ENCODE data around the gene MEIS2. TPM values are rescaled to one million over a fixed set of nuclear protein-coding genes. Genes with fewer than 3 reads are reported as not detected.

Gene MEIS2
- total RNA-seq, 1 donor from 2014 or later, result 58.5 TPM

DNA sequence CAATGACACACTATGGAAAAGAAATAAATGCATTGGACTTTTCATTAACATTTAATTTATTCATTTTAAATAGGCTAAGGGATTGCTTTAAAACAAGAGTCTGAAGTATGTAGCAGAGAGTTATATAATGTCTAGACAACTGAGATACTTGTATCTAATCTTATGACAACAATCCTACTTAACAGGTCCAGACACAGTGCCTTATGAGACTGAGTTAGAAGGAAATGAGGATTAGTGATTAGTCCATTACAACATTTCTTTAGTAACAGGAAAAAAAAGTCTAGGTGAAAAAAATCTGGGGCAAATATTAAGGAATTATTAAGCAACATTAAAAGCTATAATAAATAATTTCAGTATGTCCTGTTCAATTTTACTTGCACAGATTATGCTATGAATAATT, 140.6 kb downstream of the MEIS2 start:
- Mint-ChIP-seq H3K4me1 (peaks cover 3% of the 10 kb centered on the region), H3K9me3 (peaks cover under 1% of the 10 kb centered on the region), H3K27ac (ENCODE audit: unreplicated experiment) (no peak overlapping the region), H3K4me3 (no peak overlapping the region), H3K27me3 (ENCODE audit: low read depth) (no peaks in the 10 kb centered on the region), H3K36me3 (ENCODE audit: low read depth) (peaks cover 2% of the 10 kb centered on the region)
- no peak for DNase-seq (ENCODE audit: low read depth, low spot score)
- no peak for TF ChIP-seq CTCF (conservative IDR thresholded peaks at IDR 0.05)

GRCh38 chr15:36958606-36959005, 141.7 kb downstream of the MEIS2 start:
- H3K4me3 Mint-ChIP-seq, result no peak overlapping the region
- peaks cover 3% of the 10 kb centered on the region for H3K4me1 Mint-ChIP-seq
- peaks cover 3% of the 10 kb centered on the region for H3K9me3 Mint-ChIP-seq
- TF ChIP-seq CTCF (conservative IDR thresholded peaks at IDR 0.05), result no peak
- H3K27ac Mint-ChIP-seq (ENCODE audit: unreplicated experiment), result no peak overlapping the region
- H3K27me3 Mint-ChIP-seq (ENCODE audit: low read depth), result no peaks in the 10 kb centered on the region
- no peak for DNase-seq (ENCODE audit: low read depth, low spot score)
- H3K36me3 Mint-ChIP-seq (ENCODE audit: low read depth), result peaks cover 2% of the 10 kb centered on the region

DNA sequence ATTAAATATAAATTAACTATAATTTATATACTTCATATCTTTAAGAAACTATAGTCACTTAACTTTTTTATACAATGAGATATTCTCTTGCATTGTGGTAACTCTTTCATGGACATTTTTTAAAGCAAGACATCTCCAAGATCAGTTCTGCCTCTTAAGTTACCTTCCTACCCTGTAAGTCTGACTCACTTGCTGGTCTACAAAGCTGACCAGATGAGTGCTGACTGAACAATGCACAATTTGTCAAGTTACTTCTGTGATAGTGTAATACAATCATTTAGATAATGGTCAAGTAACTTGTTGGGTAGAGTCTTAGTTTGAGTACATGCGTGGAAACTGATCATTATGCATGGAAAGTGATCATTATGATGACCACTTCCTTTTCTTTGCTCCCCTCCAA, 145.9 kb downstream of the MEIS2 start:
- Mint-ChIP-seq H3K36me3 (ENCODE audit: low read depth) (peaks cover 4% of the 10 kb centered on the region), H3K4me3 (no peak overlapping the region), H3K4me1 (peaks cover 31% of the 10 kb centered on the region), H3K27me3 (ENCODE audit: low read depth) (no peaks in the 10 kb centered on the region), H3K9me3 (peaks cover 3% of the 10 kb centered on the region), H3K27ac (ENCODE audit: unreplicated experiment) (no peak overlapping the region)
- DNase-seq (ENCODE audit: low read depth, low spot score), result no peak
- no peak for TF ChIP-seq CTCF (conservative IDR thresholded peaks at IDR 0.05)

DNA sequence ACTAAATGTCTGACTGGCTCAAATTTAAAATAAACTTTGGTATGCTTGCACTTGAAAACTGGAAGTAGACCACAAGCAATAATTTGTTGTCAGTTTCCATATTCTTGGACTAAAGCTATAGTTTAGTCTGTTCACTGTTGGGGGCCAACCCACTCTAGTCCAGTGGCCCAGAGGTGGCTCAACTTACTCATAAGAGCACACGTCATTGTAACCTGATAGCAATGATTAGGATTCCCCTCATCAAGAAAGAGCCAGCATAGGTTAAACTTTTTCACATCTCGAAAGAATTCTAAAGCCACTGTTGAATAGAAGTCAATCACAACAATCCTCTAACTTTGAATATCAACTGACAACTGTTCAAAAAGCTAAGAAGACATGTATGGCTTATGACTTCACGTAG, 147.0 kb downstream of the MEIS2 start:
- H3K27me3 Mint-ChIP-seq (ENCODE audit: low read depth), result no peaks in the 10 kb centered on the region
- H3K36me3 Mint-ChIP-seq (ENCODE audit: low read depth), result peaks cover 4% of the 10 kb centered on the region
- peaks cover 40% of the 10 kb centered on the region for H3K4me1 Mint-ChIP-seq
- no peak for TF ChIP-seq CTCF (conservative IDR thresholded peaks at IDR 0.05)
- peaks cover 3% of the 10 kb centered on the region for H3K9me3 Mint-ChIP-seq
- no peak overlapping the region for H3K4me3 Mint-ChIP-seq
- H3K27ac Mint-ChIP-seq (ENCODE audit: unreplicated experiment), result no peak overlapping the region
- DNase-seq (ENCODE audit: low read depth, low spot score), result no peak

DNA sequence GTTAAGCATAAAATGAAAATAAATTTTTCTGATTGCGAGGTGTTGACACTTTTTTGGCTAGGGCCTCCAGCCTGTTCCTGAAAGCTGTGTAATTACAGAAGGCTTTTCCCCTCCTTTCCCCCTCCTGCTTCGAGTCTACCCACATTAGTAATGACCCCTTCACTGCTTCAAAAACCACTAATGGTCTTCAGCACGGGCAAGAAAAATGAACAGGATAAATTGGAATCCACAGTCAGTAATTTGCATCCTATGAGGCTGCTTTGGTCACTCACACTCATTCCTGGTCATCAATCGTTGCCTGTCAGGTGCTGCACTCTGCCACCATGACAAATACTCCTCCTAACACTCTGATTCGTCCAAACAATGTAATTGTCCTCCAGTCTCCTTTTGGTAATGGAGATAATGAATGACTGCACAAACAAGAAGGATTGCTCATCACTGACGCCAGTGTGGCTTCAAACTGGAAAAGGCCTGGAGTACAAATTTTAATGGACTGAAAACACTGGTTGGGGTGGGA, 148.6 kb downstream of the MEIS2 start:
- peaks cover 3% of the 10 kb centered on the region for H3K9me3 Mint-ChIP-seq
- H3K27me3 Mint-ChIP-seq (ENCODE audit: low read depth), result no peaks in the 10 kb centered on the region
- H3K36me3 Mint-ChIP-seq (ENCODE audit: low read depth), result peaks cover 4% of the 10 kb centered on the region
- no peak for DNase-seq (ENCODE audit: low read depth, low spot score)
- H3K27ac Mint-ChIP-seq (ENCODE audit: unreplicated experiment), result no peak overlapping the region
- H3K4me1 Mint-ChIP-seq, result peaks cover 52% of the 10 kb centered on the region
- H3K4me3 Mint-ChIP-seq, result no peak overlapping the region
- TF ChIP-seq CTCF (conservative IDR thresholded peaks at IDR 0.05), result no peak

GRCh38 chr15:36950371-36950770, 150.0 kb downstream of the MEIS2 start:
- H3K27me3 Mint-ChIP-seq (ENCODE audit: low read depth), result no peaks in the 10 kb centered on the region
- no peak for TF ChIP-seq CTCF (conservative IDR thresholded peaks at IDR 0.05)
- H3K9me3 Mint-ChIP-seq, result peaks cover 3% of the 10 kb centered on the region
- peaks cover 2% of the 10 kb centered on the region for H3K36me3 Mint-ChIP-seq (ENCODE audit: low read depth)
- H3K4me1 Mint-ChIP-seq, result peaks cover 52% of the 10 kb centered on the region
- H3K27ac Mint-ChIP-seq (ENCODE audit: unreplicated experiment), result no peak overlapping the region
- no peak overlapping the region for H3K4me3 Mint-ChIP-seq
- DNase-seq (ENCODE audit: low read depth, low spot score), result no peak

All from neural crest cell (in vitro differentiated cells).